Left hindlimb (tissue), 1 donor: ENCODE measurements around the gene AUNIP.
"Not testable (repeated sequence)": the region's sequence is repeated elsewhere in the genome, so short reads cannot be mapped to it uniquely, and the experiment has no call there.

Source experiments
- DNase-seq: peaks from one replicate; pipeline ENCODE4 v3.0.0-alpha.2; 2018

Gene AUNIP

GRCh38 chr1:25863486-25864262, 4.4 kb upstream of the AUNIP start:
- DNase-seq: no peak

GRCh38 chr1:25862785-25863485, 3.7 kb upstream of the AUNIP start:
- DNase-seq: no peak

DNA sequence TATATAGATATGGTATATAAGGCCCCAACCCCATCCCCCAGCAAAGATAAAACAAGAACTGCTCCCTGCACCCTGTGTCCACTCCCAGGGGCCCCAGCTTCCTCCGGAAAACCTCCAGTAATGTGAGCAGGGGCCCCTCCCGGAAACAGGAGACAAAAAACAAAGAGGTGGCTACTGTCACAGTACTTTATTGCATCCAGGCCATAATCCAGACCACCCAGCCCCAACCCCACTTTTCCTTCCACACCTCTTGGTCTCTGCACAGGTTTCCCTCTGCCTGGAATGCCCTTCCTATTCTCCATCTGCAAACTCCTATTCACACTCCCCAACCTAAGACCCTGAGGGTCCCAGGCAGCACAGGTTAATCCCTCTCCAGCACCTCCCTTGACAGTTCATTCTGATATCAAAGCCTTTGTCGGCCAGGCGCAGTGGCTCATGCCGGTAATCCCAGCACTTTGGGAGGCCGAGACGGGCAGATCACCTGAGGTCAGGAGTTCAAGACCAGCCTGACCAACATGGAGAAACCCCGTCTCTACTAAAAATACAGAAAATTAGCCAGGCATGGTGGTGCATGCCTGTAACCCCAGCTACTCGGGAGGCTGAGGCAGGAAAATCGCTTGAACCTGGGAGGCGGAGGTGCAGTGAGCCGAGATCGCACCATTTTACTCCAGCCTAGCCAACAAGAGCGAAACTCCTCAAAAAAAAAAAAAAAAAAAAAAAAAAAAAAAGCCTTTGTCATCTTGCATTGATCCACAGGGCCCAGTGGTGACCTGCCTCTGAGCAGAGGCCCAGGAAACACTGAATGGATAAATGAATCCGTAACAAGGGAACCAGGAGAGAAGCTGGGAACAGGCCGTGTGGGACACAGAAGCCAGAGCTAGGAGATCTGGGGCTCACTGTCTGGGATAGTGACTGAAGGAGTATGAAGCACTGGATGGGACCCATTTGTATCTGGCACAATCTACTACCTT, 2.3 kb upstream of the AUNIP start:
- no peak for DNase-seq

GRCh38 chr1:25858494-25858893, 763 bp downstream of the AUNIP start:
- no peak for DNase-seq

GRCh38 chr1:25856856-25857255, 2.4 kb downstream of the AUNIP start:
- no peak for DNase-seq

DNA sequence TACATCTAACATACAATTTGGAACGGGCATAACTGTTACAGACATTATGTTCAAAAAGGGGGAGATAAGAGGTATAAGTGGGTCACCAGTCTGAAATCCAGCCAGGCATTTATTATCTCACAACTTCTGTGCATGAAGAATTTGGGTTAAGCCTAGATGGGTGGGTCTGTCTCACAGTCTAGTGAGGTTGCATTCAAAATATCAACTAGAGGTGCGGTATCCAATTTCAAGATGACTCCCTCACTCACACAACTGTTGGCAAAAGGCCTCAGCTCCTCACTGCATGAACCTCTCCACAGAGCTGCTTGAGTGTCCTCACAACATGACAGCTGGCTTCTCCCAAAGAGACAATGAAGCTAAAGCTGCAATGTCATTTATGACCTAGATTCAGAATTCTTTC, 4.7 kb downstream of the AUNIP start:
- no peak for DNase-seq

DNA sequence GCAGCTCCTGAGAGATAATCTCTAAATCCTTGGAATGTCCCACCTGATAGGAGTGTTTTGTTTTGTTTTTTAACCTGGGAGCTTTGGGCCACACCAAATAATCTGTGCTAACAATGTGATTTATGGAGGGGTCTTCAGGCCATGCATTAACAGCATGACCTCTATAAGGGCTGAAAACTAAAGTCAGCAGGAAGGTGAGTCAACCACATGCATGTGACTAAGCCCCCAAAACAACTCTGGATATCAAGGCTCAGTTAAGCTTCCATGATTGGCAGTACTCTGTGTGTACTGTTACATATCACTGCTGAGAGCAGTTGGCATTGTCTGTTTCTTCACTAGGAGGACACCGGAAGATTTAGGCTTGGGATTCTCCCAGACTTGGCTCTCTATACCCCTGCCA, 10.7 kb downstream of the AUNIP start:
- DNase-seq: no peak

GRCh38 chr1:25847929-25848328, 11.3 kb downstream of the AUNIP start:
- no peak for DNase-seq

DNA sequence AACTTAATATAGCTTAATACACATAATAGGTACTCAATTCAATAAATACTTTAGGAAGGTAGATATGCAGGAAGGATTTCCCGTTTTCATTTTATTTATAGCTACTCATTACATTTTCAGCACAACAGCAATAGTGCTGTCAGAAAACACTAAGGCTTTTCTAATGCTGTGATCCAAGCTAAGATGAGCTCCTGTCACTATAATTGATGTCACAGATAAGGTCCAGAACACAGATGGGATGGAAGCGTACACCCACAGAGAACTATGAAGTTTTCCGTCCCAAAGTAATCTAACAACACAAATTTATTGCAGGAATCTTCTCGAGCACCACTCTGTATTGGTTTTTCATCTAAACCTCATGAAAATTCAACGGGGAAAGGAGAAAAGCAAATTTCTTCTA, 13.6 kb downstream of the AUNIP start:
- no peak for DNase-seq

DNA sequence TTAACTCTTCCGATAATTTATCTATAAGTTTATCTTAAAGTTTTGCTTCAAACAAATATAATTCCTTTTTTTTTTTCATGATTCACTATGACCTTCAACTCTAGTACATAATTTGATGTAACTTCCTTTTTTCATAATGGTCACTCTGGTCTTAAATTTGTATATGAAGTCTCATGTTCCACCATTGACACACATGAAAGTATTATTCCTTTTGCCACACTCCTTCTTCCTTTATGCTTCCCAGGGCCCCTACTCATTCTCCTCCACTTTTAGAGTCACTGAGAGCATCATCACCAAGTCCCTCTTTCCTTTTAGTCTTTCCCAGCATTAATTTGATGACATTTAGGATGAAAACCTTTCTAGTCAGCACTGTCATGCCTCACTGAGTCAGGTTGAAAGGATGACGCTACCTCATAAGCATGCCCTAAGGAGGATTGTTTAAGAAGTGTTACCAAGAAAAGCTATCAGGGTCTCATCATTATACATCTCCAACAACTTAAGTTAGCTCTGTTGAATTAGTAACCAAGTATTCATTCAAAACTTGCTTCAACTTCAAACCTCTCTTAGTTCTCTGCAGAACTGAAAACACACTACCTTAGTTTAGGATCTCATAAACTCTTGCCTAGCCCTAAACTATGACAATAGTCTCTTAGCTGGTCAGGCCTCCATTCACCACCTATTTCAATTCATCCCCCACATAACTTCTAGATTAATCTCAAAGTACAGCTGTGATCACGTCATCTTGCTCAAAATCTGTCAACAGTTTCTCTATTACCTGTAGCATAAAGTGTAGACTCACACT, 14.5 kb downstream of the AUNIP start:
- no peak for DNase-seq

DNA sequence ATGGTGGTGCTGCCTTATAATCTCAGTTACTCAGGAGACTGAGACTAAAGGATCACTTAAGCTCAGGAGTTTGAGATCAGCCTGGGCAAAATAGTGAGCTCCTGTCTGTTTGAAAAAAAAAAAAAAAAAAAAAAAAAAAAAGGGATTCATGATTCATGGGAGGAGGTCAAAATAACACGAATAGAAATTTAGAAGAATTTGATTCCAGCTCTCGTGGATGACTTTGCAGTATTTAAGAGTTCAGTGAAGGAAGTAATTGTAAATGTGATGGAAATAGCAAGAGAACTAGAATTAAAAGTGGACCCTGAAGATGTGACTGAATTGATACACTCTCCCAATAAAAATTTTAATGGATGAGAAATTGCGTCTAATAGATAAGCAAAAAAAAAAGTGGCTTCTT, 15.8 kb downstream of the AUNIP start:
- DNase-seq: no peak

- not testable (repeated sequence) for DNase-seq
These were observed 19.4 kb downstream of the AUNIP start for GRCh38 chr1:25839808-25840207.

- DNase-seq: no peak
These were observed 21.9 kb downstream of the AUNIP start for GRCh38 chr1:25837262-25837875.

GRCh38 chr1:25836695-25837094, 22.6 kb downstream of the AUNIP start:
- no peak for DNase-seq

- no peak for DNase-seq
These were observed 24.4 kb downstream of the AUNIP start for GRCh38 chr1:25834894-25835293.

DNA sequence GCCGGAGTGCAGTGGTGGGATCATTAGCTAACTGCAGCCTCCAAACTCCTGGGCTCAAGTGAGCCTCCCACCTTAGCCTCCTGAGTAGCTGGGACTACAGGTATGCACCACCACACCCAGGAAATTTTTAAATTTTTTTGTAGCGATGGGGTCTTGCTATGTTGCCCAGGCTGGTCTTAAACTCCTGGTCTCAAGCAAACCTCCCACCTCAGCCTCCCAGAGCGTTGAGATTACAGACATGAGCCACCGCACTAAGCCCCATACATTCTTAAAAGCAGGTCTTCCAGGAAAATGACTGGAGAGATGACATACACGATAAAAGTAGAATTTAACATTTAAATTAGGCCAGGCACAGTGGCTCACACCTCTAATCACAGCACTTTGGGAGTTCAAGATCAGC, 26.1 kb downstream of the AUNIP start:
- no peak for DNase-seq

- DNase-seq: no peak
These were observed 26.8 kb downstream of the AUNIP start for GRCh38 chr1:25832336-25833037.

DNA sequence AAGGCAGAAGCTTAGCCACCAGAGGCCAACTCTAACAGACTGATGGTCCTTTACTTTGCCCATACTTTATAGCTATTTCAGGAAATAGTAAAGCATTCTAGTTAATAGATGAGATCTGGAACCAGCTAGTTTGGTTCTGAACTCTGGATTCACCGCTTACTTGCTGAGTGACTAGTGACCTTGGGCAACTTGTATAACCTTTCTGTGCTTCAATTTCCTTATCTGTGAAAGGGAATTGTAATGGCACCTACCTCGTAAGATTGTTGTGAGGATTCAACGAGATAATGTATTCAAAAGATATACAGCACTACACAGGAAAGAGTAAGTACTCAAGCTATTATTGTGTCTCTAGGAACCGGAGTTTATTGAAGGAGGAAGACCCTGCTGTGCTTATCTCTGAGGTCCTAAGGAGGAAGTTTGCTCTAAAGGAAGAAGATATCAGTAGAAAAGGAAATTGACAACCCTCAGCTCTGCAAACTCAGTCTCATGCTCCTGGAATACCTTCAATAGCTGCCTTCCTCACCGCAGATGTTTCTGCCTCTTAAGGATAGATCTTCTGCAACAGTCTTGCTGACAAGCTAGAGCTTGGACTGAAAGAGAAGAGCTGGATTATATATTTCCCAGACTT, 27.6 kb downstream of the AUNIP start:
- no peak for DNase-seq

GRCh38 chr1:25829046-25829445, 30.2 kb downstream of the AUNIP start:
- DNase-seq: no peak

GRCh38 chr1:25828491-25828890, 30.8 kb downstream of the AUNIP start:
- no peak for DNase-seq

DNA sequence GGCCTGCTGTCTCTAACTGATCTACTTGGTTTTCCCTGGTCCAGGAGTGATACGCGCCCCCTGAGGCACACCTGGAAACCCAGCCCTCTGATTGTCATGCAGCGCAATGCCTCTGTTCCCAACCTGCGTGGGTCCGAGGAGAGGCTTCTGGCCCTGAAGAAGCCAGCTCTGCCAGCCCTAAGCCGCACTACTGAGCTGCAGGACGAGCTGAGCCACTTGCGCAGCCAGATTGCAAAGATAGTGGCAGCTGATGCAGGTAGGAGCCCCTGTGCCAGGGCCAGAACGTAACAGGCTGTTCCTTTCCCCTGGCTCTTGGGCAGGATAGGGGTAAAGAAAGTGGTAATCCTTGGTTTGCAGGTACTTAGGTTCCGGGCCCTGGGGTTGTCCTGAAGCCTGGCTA, 32.7 kb downstream of the AUNIP start:
- DNase-seq: no peak
